Neural cell (in vitro differentiated cells): ENCODE measurements around the gene UMAD1. TPM values are rescaled to one million over a fixed set of nuclear protein-coding genes. Genes with fewer than 3 reads are reported as not detected.

Source experiments
- H2AFZ ChIP-seq: fragments of 200-600, 300-800 bp; sonication (generic), shearing (Covaris generic); 2 replicates; pipeline ENCODE4 v1.6.0; 2014; ENCODE audit warnings: low read depth, mild to moderate bottlenecking, antibody characterized with exemption, low read length, moderate library complexity
- H3F3A ChIP-seq: fragments of 200-600 bp; shearing (Covaris generic); 2 replicates; pipeline ENCODE4 v1.6.1; 2016; ENCODE audit warnings: mild to moderate bottlenecking, moderate library complexity, mixed read lengths, antibody characterized with exemption, low read length; ENCODE audit not compliant: insufficient read depth, poor library complexity, severe bottlenecking
- H3K27ac ChIP-seq: fragments of 200-600, 300-800 bp; sonication (generic), shearing (Covaris generic); 2 replicates; pipeline ENCODE4 v1.5.1; 2014; ENCODE audit warnings: mild to moderate bottlenecking, low read length, moderate library complexity
- H3K27me3 ChIP-seq: fragments of 300-800, 200-600 bp; sonication (generic), shearing (Covaris generic); 2 replicates; pipeline ENCODE4 v1.6.0; 2014; ENCODE audit warnings: mild to moderate bottlenecking, low read depth, low read length, moderate library complexity; ENCODE audit not compliant: insufficient read depth
- H3K36me3 ChIP-seq: fragments of 300-800, 200-600 bp; sonication (generic), shearing (Covaris generic); 2 replicates; pipeline ENCODE4 v1.5.1; 2014; ENCODE audit warnings: mild to moderate bottlenecking, antibody characterized with exemption, low read length, moderate library complexity; ENCODE audit not compliant: insufficient read depth
- H3K4me2 ChIP-seq: fragments of 300-800, 200-600 bp; sonication (generic), shearing (Covaris generic); 2 replicates; pipeline ENCODE4 v1.6.0; 2014; ENCODE audit warnings: mild to moderate bottlenecking, low read length
- H3K4me3 ChIP-seq: fragments of 300-800, 200-600 bp; sonication (generic), shearing (Covaris generic); 2 replicates; pipeline ENCODE4 v1.5.1; 2014; ENCODE audit warnings: mild to moderate bottlenecking, low read length, moderate library complexity
- H3K79me2 ChIP-seq: fragments of 200-600 bp; shearing (Covaris generic); replicated peaks from 2 replicates; pipeline ENCODE4 v1.6.0; 2014; ENCODE audit warnings: mild to moderate bottlenecking, low read length, moderate library complexity; ENCODE audit not compliant: insufficient read depth
- H3K9ac ChIP-seq: fragments of 300-800, 200-600 bp; sonication (generic), shearing (Covaris generic); 2 replicates; pipeline ENCODE4 v1.6.1; 2016; ENCODE audit warnings: mild to moderate bottlenecking, low read length, mixed read lengths
- H3K9me2 ChIP-seq: fragments of 200-600 bp; shearing (Covaris generic); 2 replicates; pipeline ENCODE4 v1.6.1; 2016; ENCODE audit warnings: mild to moderate bottlenecking, low read length, mixed read lengths; ENCODE audit not compliant: insufficient read depth
- H3K9me3 ChIP-seq: fragments of 200-600, 300-800 bp; sonication (generic), shearing (Covaris generic); 2 replicates; pipeline ENCODE4 v1.6.1; 2016; ENCODE audit warnings: mild to moderate bottlenecking, mixed run types, low read length, moderate library complexity, mixed read lengths
- H4K20me1 ChIP-seq: fragments of 200-600 bp; shearing (Covaris generic); 2 replicates; pipeline ENCODE4 v1.6.1; 2016; ENCODE audit warnings: mild to moderate bottlenecking, mixed run types; ENCODE audit not compliant: insufficient read depth
- CTCF ChIP-seq: fragments of 450-650 bp; IDR thresholded peaks from 2 replicates; pipeline ENCODE4 v1.5.1; 2014; ENCODE audit warnings: antibody characterized with exemption, mild to moderate bottlenecking, moderate library complexity; ENCODE audit not compliant: poor library complexity, severe bottlenecking
- EP300 ChIP-seq: fragments of 450-650 bp; conservative IDR thresholded peaks from 2 replicates; pipeline ENCODE4 v1.6.1; 2014; ENCODE audit warnings: antibody characterized with exemption, mild to moderate bottlenecking, moderate library complexity; ENCODE audit not compliant: poor library complexity, severe bottlenecking
- EZH2 ChIP-seq: fragments of 200-600, 300-800 bp; shearing (Covaris generic), sonication (generic); IDR thresholded peaks from 2 replicates; pipeline ENCODE4 v1.6.1; 2014; ENCODE audit warnings: antibody characterized with exemption, low read length, borderline replicate concordance, mild to moderate bottlenecking; ENCODE audit not compliant: insufficient read depth, poor library complexity, severe bottlenecking
- MXI1 ChIP-seq: fragments of 450-650 bp; conservative IDR thresholded peaks from 2 replicates; pipeline ENCODE4 v1.6.1; 2014; ENCODE audit warnings: antibody characterized with exemption, mild to moderate bottlenecking; ENCODE audit not compliant: poor library complexity, severe bottlenecking
- POLR2AphosphoS5 ChIP-seq: IDR thresholded peaks from 2 replicates; pipeline ENCODE4 v1.6.1; 2012
- RAD21 ChIP-seq: fragments of 450-650 bp; conservative IDR thresholded peaks from 2 replicates; pipeline ENCODE4 v1.6.1; 2014; ENCODE audit warnings: antibody characterized with exemption, mild to moderate bottlenecking, moderate library complexity
- SMC3 ChIP-seq: fragments of 450-650 bp; conservative IDR thresholded peaks from 2 replicates; pipeline ENCODE4 v1.6.1; 2014; ENCODE audit warnings: antibody characterized with exemption, mild to moderate bottlenecking, moderate library complexity; ENCODE audit not compliant: poor library complexity
- TAF1 ChIP-seq: IDR thresholded peaks from 2 replicates; pipeline ENCODE4 v1.6.1; 2012; ENCODE audit warnings: low read depth
- polyA plus RNA-seq: library from polyadenylated mRNA; depleted of rRNA; stranded (reverse); fragments of >200 nt; gene quantifications from 2 replicates; pipeline ENCODE4 v1.2.3, GENCODE V29; 2014
- TF ChIP-seq, protein P1 (sequence below): IDR thresholded peaks from 2 replicates; pipeline ENCODE4 v1.6.1; 2012; ENCODE audit warnings: borderline replicate concordance

The UMAD1 gene
- polyA plus RNA-seq, 1 donor from 2014 or later, result 14.7 TPM

DNA sequence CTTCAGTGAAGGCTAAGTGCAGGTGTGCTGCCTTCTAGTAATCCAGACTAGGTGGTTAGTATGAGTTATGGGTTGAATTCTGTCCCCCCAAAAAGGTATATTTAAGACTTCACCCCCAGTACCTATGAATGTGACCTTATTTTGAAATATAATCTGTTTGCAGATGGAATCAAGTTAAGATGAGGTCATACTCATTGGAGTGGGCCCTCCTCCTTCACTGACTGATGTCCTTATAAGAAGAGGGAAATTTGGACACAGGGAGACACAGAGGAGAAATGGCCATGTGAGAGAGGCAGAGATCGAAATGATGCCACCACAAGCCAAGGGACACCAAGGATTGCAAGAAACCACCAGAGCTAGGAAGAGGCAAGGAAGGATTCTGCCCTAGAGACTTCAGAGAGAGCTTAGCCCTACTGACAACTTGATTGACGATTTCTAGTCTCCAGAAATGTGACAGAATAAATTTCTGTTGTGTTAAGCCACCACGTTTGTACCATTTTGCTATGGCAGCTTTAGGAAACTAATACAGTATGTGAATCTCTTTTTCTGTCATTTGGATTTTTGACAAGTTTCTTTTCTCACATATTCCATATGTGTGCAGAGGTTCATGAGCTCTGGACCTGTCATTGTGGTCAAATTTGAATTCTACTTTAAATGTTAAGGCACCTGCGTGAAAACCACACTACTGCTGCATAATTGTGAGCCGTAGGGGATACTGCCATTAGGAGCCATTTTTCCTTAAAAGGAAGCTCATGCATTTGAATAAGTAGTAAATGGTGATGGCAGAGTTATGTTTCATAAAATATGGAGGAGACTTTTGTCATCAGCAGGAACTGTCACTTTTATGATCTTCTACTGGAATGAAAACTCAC lies 80.4 kb downstream of the UMAD1 start:
- no peaks in the 10 kb centered on the region for H4K20me1 ChIP-seq
- peak overlapping the region; percentile 94 for H3K27ac ChIP-seq
- no peak overlapping the region for H2AFZ ChIP-seq
- H3K79me2 ChIP-seq, result no peaks in the 10 kb centered on the region
- peak overlapping the region; percentile 50 for H3K4me3 ChIP-seq
- TF ChIP-seq, protein P1, sequence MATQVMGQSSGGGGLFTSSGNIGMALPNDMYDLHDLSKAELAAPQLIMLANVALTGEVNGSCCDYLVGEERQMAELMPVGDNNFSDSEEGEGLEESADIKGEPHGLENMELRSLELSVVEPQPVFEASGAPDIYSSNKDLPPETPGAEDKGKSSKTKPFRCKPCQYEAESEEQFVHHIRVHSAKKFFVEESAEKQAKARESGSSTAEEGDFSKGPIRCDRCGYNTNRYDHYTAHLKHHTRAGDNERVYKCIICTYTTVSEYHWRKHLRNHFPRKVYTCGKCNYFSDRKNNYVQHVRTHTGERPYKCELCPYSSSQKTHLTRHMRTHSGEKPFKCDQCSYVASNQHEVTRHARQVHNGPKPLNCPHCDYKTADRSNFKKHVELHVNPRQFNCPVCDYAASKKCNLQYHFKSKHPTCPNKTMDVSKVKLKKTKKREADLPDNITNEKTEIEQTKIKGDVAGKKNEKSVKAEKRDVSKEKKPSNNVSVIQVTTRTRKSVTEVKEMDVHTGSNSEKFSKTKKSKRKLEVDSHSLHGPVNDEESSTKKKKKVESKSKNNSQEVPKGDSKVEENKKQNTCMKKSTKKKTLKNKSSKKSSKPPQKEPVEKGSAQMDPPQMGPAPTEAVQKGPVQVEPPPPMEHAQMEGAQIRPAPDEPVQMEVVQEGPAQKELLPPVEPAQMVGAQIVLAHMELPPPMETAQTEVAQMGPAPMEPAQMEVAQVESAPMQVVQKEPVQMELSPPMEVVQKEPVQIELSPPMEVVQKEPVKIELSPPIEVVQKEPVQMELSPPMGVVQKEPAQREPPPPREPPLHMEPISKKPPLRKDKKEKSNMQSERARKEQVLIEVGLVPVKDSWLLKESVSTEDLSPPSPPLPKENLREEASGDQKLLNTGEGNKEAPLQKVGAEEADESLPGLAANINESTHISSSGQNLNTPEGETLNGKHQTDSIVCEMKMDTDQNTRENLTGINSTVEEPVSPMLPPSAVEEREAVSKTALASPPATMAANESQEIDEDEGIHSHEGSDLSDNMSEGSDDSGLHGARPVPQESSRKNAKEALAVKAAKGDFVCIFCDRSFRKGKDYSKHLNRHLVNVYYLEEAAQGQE, result peak; percentile 94
- peak; percentile 94 for TF ChIP-seq EP300
- no peak for TF ChIP-seq CTCF
- peak; percentile 61 for TF ChIP-seq POLR2AphosphoS5
- no peaks in the 10 kb centered on the region for H3K36me3 ChIP-seq
- H3K27me3 ChIP-seq, result no peaks in the 10 kb centered on the region
- peak overlapping the region; percentile 45 for H3K4me2 ChIP-seq
- no peaks in the 10 kb centered on the region for H3F3A ChIP-seq
- no peaks in the 10 kb centered on the region for H3K9me3 ChIP-seq
- peak overlapping the region; percentile 58 for H3K9ac ChIP-seq
- no peaks in the 10 kb centered on the region for H3K9me2 ChIP-seq

DNA sequence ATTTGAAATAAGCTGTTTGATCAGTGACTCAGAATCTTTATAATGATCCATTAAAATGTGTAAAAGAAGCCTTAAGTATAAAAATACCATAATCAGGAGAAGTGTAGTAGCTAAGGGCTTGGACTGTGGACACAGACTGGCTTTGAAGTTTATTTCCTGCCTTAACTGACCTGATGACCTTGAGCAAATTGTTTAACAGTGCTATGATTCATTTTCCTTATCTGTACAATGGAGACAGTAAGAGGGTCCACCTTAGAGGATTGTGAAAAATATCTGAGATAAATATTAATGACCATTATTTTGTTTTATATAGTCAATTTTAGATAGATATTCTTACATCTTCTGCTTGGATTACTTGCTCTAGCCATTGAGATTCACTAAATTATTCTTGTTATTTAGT lies 91.2 kb downstream of the UMAD1 start:
- H2AFZ ChIP-seq, result no peak overlapping the region
- no peaks in the 10 kb centered on the region for H3K9me2 ChIP-seq
- no peak overlapping the region for H3K9ac ChIP-seq
- H4K20me1 ChIP-seq, result no peaks in the 10 kb centered on the region
- no peaks in the 10 kb centered on the region for H3K79me2 ChIP-seq
- no peak overlapping the region for H3K27ac ChIP-seq
- no peak overlapping the region for H3K4me3 ChIP-seq
- no peak overlapping the region for H3K4me2 ChIP-seq
- no peaks in the 10 kb centered on the region for H3K9me3 ChIP-seq
- no peaks in the 10 kb centered on the region for H3K27me3 ChIP-seq
- H3K36me3 ChIP-seq, result no peaks in the 10 kb centered on the region
- peaks cover 2% of the 10 kb centered on the region for H3F3A ChIP-seq
- TF ChIP-seq EP300 (no peak), SMC3 (no peak), CTCF (no peak), EZH2 (no peak), TAF1 (no peak), RAD21 (no peak), MXI1 (no peak)
- TF ChIP-seq, protein P1, result no peak
